Right kidney (tissue), 1 donor: ENCODE data around the gene CSE1L.
"Not testable (repeated sequence)": the region's sequence is repeated elsewhere in the genome, so short reads cannot be mapped to it uniquely, and the experiment has no call there.

Source experiments
- DNase-seq: peaks from one replicate; pipeline ENCODE4 v3.0.0-alpha.2; 2016

CSE1L gene

DNA sequence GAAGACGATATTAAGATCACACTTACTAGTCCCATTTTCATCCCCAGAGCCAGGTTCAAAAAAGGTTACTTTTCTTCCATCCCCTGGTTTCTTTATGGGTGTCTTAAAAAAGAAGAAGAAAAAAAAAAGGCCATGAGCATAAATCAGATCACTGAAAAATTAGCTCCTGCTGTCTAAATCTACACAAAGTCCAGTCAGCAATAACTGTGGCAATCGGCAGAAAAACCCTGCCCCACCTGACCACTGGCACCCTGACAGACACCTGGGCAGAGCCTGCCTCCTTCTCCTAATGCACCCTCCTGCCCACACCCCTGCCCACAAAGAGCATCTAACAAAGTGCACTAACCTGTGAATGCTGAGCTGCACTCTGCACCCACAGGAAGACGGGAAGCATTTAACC is 72.2 kb downstream of the CSE1L start:
- no peak for DNase-seq

DNA sequence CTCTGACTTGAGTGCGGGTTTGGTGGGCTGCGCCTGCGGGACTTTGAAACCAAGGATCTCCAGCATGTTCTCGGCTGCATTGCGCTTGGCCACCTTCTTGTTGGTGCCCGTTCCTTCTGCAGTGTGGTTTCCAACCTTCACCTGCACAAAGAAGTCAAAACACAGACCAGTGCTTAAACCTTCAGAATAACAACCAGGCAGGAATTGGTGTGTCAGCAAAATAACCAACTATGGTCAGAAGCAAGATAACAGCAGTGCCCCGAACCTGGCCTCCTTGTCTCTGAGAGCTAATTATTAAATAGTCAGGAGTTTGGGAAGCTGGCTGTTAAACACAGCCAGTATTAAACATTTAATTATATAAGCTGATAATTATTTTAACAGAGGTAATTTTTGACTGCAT is 73.9 kb downstream of the CSE1L start:
- DNase-seq: no peak

DNA sequence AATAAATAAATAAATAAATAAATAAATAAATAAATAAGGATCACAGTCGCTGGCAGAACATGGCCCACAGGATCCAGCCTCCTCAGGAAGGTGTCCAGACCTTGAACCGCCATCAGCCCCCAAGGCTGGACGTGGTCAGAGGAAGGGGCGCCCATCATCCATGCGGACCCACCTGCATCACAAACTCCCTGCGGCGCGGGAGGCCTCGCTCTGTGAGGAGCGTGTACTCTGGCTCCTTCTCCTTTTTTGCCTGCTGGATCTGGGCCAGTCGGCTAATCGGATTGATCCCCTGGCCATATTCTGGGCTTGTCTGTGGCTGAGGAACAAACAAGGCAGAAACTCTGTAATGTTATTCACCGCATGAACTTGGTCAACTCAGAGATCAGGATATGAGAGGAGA is 76.8 kb downstream of the CSE1L start:
- DNase-seq: no peak

DNA sequence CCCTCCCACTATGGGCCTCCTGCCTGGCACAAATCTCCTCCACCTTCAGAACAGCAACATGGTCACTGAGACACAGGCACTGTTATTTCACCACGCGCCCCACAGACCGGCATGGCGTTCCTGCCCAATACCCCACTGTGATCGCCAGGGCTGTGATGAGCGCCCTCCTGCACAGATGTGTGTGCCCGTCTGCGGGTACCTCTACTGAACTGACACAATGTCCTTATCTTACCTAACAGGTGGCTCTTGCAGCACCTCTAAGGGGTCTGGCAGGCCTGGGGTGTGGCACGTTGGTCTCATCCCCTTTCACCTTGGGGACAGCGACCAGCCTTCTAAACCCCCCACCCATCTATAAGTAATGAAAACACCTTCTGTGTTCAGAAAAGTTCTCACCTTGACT is 77.9 kb downstream of the CSE1L start:
- DNase-seq: no peak

DNA sequence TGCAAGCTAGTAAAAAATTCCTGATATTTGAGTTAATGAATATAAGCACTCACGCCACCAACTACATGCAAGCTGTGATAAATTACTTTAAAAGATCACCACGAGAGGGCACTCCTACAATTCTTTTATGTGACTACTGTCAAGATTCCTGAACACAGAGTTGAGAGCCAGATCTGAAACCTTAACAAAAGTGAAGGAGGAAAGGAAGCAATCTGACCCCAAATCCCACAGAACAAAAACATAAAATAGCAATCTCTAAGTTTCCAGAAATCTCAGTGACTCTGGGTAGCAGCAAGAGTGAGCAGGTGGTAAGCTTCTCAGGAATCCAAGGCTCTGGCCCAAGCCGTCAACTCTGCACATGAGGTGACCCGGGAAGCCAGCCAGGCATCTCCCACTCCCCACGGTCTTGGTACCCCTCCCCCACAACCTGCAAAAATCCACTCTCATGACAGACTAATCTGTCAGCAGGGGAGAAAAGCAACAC is 86.9 kb downstream of the CSE1L start:
- peak; percentile 47 for DNase-seq

DNA sequence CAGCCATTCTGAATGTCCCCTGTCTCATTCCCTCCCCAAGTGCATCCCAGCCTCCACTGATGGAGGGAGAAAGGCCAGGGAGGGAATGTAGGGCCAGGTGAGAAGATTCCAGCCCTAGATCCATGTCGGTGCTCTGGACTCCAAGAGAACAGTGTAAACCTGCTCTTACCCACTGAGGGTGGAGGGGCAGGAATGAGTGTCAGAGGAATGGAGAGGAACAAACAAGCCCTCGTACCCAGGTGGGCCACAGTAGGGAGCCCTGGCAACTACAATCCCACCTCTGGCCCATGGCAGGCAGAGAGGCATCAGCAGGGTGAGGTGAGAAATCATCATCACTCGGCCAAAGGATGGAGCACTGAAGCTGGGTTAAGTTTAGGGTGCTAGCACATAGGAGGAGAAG is 87.5 kb downstream of the CSE1L start:
- no peak for DNase-seq

DNA sequence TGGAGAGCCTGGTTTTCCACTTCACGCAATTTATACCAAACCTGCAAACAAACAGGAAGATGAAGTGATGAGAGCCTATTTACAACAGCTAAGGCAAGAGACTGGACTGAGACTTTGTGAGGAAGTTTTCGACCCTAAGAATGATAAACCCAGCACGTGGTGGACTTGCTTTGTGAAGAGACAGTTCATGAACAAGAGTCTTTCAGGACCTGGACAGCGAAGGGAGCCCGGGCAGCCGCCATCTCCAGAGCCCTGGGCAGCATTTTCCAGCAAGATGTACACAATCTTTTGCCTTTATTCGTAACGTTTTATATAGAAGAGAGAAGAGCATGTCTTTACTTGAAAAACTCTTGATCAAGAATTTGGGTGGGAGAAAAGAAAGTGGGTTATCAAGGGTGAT is 88.7 kb downstream of the CSE1L start:
- DNase-seq: not testable (repeated sequence)

DNA sequence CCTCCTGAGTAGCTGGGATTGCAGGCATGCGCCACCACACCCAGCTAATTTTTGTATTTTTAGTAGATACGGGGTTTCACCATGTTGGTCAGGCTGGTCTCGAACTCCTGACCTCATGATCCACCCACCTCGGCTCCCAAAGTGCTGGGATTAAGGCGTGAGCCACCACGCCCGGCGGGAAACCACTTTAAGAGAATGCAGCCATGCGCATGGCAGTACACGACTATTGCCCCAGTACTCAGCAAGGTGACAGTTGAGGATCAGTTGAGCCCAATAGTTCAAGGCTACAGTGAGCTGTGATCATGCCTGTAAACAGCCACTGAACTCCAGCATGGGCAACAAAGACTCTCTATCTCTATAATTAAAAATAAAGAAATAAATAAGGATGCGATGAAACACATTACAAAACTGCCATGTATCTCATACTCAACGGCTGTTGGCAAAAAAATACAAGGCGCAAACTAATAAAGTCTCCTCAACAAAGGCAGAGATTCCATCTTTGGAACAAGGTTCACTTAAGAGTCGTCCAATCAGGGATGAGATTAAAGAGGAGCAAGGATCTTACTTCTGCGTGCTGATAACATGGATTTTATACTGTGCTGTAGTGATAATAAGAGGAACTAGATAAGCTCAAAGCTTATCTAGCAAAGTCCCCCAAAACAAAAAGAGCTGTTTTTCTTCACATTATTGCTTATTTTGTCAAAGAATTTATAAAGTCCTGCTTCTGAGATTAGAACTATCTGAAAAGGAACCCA is 90.9 kb downstream of the CSE1L start:
- no peak for DNase-seq

DNA sequence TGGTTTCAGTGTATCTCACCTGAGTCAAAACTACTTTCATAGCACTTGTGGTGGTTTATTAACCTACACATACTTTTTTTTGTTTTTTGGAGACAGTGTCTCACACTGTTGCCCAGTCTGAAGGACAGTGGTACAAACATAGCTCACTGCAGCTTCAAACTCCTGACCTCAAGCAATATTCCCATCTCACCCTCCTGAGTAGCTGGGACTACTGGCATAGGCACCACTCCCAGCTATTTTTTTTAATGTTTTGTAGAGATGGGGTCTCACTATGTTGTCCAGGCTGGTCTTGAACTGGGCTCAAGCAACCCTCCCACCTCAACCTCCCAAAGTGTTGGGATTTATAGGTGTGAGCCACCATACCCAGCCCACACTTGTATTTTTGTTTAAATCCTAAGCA is 92.3 kb downstream of the CSE1L start:
- DNase-seq: no peak

DNA sequence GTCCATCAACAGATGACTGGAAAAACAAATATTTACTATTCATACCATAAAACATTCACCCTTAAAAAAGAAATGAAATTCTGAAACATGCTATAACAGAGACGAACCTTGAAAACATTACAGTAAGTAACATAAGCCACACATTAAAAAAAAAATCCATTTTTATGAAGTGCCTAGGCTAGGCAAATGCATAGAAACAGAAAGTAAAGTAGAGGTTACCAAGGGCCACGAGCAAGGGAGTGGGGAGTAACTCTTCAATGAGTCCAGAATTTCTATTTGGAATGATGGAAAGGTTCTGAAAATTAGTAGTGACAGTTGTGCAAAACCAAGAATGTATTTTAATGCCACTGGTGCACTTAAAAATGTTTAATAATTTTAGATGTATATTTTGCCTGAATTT is 94.3 kb downstream of the CSE1L start:
- DNase-seq: no peak

DNA sequence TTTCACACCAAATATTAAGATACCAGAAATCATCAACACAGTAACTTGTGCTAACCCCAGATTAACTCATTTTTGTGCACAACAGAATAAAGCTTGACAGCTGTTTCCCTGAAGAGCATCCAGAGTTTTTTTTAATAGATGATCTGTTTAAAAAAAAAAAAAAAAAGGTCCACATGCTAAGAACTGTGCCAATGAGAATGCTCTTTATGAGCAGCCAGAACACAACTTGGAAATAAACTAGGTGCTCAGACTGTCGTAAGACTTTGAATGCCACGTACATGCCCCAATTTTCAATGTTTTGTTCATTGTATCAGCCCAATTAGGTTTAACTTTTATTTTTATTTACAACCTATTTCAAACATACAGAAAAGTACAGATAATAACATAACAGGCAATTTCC is 94.7 kb downstream of the CSE1L start:
- no peak for DNase-seq
